ENCODE measurements around the gene LMBRD2. TPM values are rescaled to one million over a fixed set of nuclear protein-coding genes. Genes with fewer than 3 reads are reported as not detected.

The LMBRD2 gene
- total and polyA plus RNA-seq, 9 donors = 2.0 to 8.8 (median 6.3) TPM

GRCh38 chr5:36052538-36052937, 99.1 kb downstream of the LMBRD2 start:
- Histone ChIP-seq H3K4me1 (ENCODE audit: insufficient read depth) (no peaks in the 10 kb centered on the region), H3K27me3 (no peaks in the 10 kb centered on the region), H3K9me3 (no peaks in the 10 kb centered on the region), H3K4me3 (no peak overlapping the region), H3K36me3 (no peaks in the 10 kb centered on the region), H3K27ac (no peak overlapping the region)
- no peak for TF ChIP-seq POLR2A (IDR thresholded peaks at IDR 0.05)
- TF ChIP-seq EP300 (IDR thresholded peaks at IDR 0.05) = no peak
- TF ChIP-seq CTCF (IDR thresholded peaks at IDR 0.05) = no peak
- intact Hi-C loops (cut with DNase I) = no loop called here
- DNase-seq = no peak

- Histone ChIP-seq H3K4me1 (ENCODE audit: insufficient read depth) (no peaks in the 10 kb centered on the region), H3K27ac (no peak overlapping the region), H3K36me3 (no peaks in the 10 kb centered on the region), H3K27me3 (no peaks in the 10 kb centered on the region), H3K4me3 (no peak overlapping the region), H3K9me3 (no peaks in the 10 kb centered on the region)
- 69 to 90% (median 82%) methylated on average over 4 of the region's 4 CpGs for WGBS, 3 donors
- DNase-seq = no peak
- intact Hi-C loops (cut with DNase I) = no loop called here
- TF ChIP-seq CTCF (IDR thresholded peaks at IDR 0.05) (no peak), EP300 (IDR thresholded peaks at IDR 0.05) (no peak), POLR2A (IDR thresholded peaks at IDR 0.05) (no peak)
Observed at GRCh38 chr5:36049949-36050348, 101.7 kb downstream of the LMBRD2 start.

MicroRNA genes within 50 kb of the gene (microRNA counts, 767-probe panel; counts per million panel counts)
- 530 counts per million, percentile 78 among the panel's probes with 10 or more counts for microRNA hsa-miR-580

Small RNA genes within 50 kb of the gene (microRNA-seq; reads per million reads assigned to microRNA genes)
- 0.18 to 1.4 (median 0.38) reads per million in 3 donors for gene MIR580

Small RNA genes within 50 kb of the gene (small RNA-seq; reads per million reads assigned to genes)
- gene AC016612.1 (not detected), gene MIR580 (not detected), gene RNU6-1305P (not detected)

Other genes starting within 250 kb of the LMBRD2 start
- gene CAPSL, start 213.3 kb downstream of the LMBRD2 start, total RNA-seq = 10 to 100 TPM in 1 of 7 donors, 1 to 10 TPM in 3, under 1 TPM in 1, not detected in 2; 0.85 to 28.8 (median 1.8) TPM
- not detected for gene CAPSL, start 213.3 kb downstream of the LMBRD2 start, polyA plus RNA-seq
- gene UGT3A1, start 160.5 kb downstream of the LMBRD2 start, total RNA-seq = not detected
- gene UGT3A1, start 160.5 kb downstream of the LMBRD2 start, polyA plus RNA-seq = not detected
- not detected for gene UGT3A2, start 85.0 kb downstream of the LMBRD2 start, total RNA-seq
- gene UGT3A2, start 85.0 kb downstream of the LMBRD2 start, polyA plus RNA-seq = under 1 TPM in 1 of 2 donors, not detected in 1; 0.23 TPM
- gene SKP2, start 224 bp upstream of the LMBRD2 start, total RNA-seq = 10 to 100 TPM in 4 of 7 donors, 1 to 10 TPM in 3; 7.9 to 15.4 (median 13.7) TPM
- 1 to 10 TPM; 4.5 to 10.0 TPM for gene SKP2, start 224 bp upstream of the LMBRD2 start, polyA plus RNA-seq
- gene NADK2, start 90.0 kb upstream of the LMBRD2 start, total RNA-seq = 10 to 100 TPM; 16.7 to 46.7 (median 32.0) TPM
- gene NADK2, start 90.0 kb upstream of the LMBRD2 start, polyA plus RNA-seq = 10 to 100 TPM; 13.5 to 26.4 TPM
- 1 to 10 TPM in 3 of 7 donors, under 1 TPM in 4; 0.17 to 3.1 (median 0.94) TPM for gene RANBP3L, start 150.0 kb upstream of the LMBRD2 start, total RNA-seq
- 1 to 10 TPM in 1 of 2 donors, under 1 TPM in 1; 0.58 to 1.5 TPM for gene RANBP3L, start 150.0 kb upstream of the LMBRD2 start, polyA plus RNA-seq